Measurements from ENCODE around the gene SYT2. TPM values are rescaled to one million over a fixed set of nuclear protein-coding genes. Genes with fewer than 3 reads are reported as not detected.

Gene SYT2
- total and polyA plus RNA-seq, 2 of the 13 experiments (the other 11 are each of a cell fraction or from before 2014, with no cell fraction given) = not detected

DNA sequence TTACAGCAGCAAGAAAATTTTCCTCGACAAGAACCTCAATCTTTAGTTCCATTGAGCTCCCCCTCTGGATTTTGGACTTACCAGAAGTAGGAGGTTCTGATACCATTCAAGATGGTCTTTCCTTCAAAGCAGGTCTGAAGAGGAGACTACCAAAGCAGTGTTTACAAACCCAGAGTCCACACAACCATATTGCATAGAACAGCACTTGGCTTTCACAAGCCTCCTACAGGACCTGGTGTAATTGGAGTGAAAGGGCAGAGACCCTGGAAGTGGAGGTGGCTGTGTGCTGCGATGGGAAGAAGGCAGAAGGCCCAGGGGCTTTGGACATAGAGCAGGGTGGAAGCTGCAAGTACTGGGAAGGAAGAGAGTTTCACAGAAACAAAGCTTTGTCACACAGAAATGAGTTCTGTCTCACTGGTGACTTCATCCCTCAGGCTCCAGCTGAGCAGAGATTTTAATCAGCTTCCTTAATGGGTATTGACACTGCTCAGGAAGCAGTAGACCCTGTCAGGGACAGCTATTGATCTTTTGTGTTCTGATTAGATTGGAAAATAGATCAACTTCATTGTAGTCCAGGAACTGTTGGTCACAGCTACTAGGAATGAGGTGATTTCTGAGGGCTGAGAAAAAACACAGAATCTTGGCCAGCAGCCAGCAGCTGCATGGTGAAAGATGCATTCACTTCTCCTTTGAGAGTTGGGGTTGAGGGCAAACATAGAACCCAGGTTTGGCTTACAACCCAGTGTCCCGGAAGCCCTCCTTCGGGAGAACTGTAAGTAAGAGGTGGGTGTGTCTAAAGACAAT, 124.0 kb downstream of the SYT2 start (continued):
- TF ChIP-seq, protein P1, sequence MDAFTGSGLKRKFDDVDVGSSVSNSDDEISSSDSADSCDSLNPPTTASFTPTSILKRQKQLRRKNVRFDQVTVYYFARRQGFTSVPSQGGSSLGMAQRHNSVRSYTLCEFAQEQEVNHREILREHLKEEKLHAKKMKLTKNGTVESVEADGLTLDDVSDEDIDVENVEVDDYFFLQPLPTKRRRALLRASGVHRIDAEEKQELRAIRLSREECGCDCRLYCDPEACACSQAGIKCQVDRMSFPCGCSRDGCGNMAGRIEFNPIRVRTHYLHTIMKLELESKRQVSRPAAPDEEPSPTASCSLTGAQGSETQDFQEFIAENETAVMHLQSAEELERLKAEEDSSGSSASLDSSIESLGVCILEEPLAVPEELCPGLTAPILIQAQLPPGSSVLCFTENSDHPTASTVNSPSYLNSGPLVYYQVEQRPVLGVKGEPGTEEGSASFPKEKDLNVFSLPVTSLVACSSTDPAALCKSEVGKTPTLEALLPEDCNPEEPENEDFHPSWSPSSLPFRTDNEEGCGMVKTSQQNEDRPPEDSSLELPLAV (CRISPR knock-in tag; conservative IDR thresholded peaks at IDR 0.05; ENCODE audit: low read depth) = no peak
- no peak for TF ChIP-seq ZNF652 (CRISPR knock-in tag; IDR thresholded peaks at IDR 0.05; ENCODE audit: borderline replicate concordance, low read depth)
- no peak for TF ChIP-seq PAX8 (CRISPR knock-in tag; IDR thresholded peaks at IDR 0.05; ENCODE audit: borderline replicate concordance)
- TF ChIP-seq SP140L (CRISPR knock-in tag; IDR thresholded peaks at IDR 0.05; ENCODE audit: borderline replicate concordance) = no peak
- no peak for TF ChIP-seq EZH2 (conservative IDR thresholded peaks at IDR 0.05; ENCODE audit: low read depth, low read length)

DNA sequence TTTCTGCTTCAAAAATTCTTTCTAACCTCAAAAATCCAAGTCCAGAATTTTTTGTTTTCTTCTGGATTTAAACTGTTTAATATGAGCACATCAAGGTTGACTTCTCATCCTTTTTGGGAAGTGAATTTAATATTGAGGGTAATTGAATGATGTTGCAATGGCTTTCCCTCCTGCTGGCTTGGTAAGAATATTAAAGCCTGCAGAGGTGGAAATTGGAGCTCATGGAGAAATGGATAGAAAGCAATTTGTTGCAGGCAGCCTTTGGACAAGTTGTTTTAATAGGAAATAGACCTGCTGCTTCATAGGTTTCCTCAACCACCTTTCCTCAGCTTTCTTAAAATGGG, 124.7 kb downstream of the SYT2 start:
- TF ChIP-seq RXRA (CRISPR knock-in tag; IDR thresholded peaks at IDR 0.05) (no peak), HDAC2 (CRISPR knock-in tag; IDR thresholded peaks at IDR 0.05) (no peak), ZNF570 (CRISPR knock-in tag; IDR thresholded peaks at IDR 0.05; ENCODE audit: borderline replicate concordance) (no peak), NR1H2 (CRISPR knock-in tag; IDR thresholded peaks at IDR 0.05; ENCODE audit: borderline replicate concordance, low read depth) (no peak), NCOA5 (CRISPR knock-in tag; IDR thresholded peaks at IDR 0.05) (no peak)
- TF ChIP-seq, protein P2, sequence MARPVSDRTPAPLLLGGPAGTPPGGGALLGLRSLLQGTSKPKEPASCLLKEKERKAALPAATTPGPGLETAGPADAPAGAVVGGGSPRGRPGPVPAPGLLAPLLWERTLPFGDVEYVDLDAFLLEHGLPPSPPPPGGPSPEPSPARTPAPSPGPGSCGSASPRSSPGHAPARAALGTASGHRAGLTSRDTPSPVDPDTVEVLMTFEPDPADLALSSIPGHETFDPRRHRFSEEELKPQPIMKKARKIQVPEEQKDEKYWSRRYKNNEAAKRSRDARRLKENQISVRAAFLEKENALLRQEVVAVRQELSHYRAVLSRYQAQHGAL (CRISPR knock-in tag; IDR thresholded peaks at IDR 0.05; ENCODE audit: not compliant biosample characterization) = no peak
- ChIA-PET POLR2A (no interaction called here), CTCF (ENCODE audit: low intra/inter-chr PET ratio, low total read pairs) (no interaction called here)
- H3K27ac ChIP-seq (ENCODE audit: extremely low read length, insufficient read depth, low read length) = no peak overlapping the region
- H3K36me3 ChIP-seq (replicated peaks in 1 of 2; ENCODE audit: control insufficient read depth in 1 of 2, insufficient read depth in 2 of 2, low read length in 2 of 2) = peaks cover 0 to 10% of the 10 kb centered on the region in 2 experiments; a peak in 3 of 5 replicates
- H3K4me2 ChIP-seq (ENCODE audit: low read depth, low read length) = no peak overlapping the region
- H2AFZ ChIP-seq (ENCODE audit: low read length) = no peak overlapping the region
- DNase-seq (ENCODE audit: low spot score) (no peak), ATAC-seq (no peak), FAIRE-seq (no peak)
- BruUV-seq (replicated peaks) = no TSS peak
- intact Hi-C loops (cut with micrococcal nuclease; ENCODE audit: unreplicated experiment) (no loop called here), in situ Hi-C loops (cut with HindIII; ENCODE audit: extremely low pct_ligation_motif_present, low pct_unique_long_range_greater_than_20kb) (no loop called here)
- H3K4me3 ChIP-seq (replicated peaks in 1 of 3; ENCODE audit: insufficient read depth in 1 of 3, low read depth in 2 of 3, low read length in 3 of 3) = no peak overlapping the region
- peaks cover 29% of the 10 kb centered on the region for H3K4me1 ChIP-seq (ENCODE audit: insufficient read depth, low read length)
- no peaks in the 10 kb centered on the region for H3K27me3 ChIP-seq (ENCODE audit: control insufficient read depth in 1 of 2, insufficient read depth in 2 of 2, low read length in 2 of 2)
- H4K20me1 ChIP-seq (ENCODE audit: insufficient read depth, low read length) = no peaks in the 10 kb centered on the region
- H3K9me3 ChIP-seq (ENCODE audit: low read length) = no peaks in the 10 kb centered on the region
- no peak overlapping the region for H3K9ac ChIP-seq (ENCODE audit: insufficient read depth, low read depth, low read length)
- H3K79me2 ChIP-seq (ENCODE audit: insufficient read depth, low read length) = no peaks in the 10 kb centered on the region
